Measurements from ENCODE around the gene BYSL. TPM values are rescaled to one million over a fixed set of nuclear protein-coding genes. Genes with fewer than 3 reads are reported as not detected.
A peak's percentile ranks its signal among the peaks of the same experiment; 100 is the strongest.

Gene BYSL
- total RNA-seq, 1 experiment from 2014 or later = 51.7 TPM

DNA sequence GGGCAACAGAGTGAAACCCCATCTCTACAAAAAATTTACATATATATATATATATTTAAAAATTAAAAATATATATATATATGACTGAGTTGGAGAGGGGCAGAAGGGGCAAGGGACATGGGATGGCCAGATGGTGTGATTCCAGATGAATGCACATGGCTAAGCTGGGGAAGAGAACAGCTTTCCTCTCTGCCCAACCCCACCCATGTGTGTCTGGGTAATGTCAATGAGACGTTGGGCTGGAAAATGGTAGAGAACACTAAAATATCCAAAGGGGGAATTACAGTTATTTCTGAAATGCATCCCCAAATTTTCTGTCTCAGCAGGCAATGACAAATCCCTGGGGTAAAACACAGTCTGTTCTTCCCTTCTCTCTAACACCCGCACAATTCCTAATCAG lies 51.5 kb downstream of the BYSL start:
- H3K4me3 Mint-ChIP-seq (ENCODE audit: low read depth, unreplicated experiment) = no peak overlapping the region
- peaks cover 21% of the 10 kb centered on the region for H3K4me1 Mint-ChIP-seq (ENCODE audit: low read depth, unreplicated experiment)
- H3K27ac Mint-ChIP-seq (ENCODE audit: unreplicated experiment) = no peak overlapping the region
- CTCF ChIA-PET = no interaction called here
- TF ChIP-seq, protein P1, sequence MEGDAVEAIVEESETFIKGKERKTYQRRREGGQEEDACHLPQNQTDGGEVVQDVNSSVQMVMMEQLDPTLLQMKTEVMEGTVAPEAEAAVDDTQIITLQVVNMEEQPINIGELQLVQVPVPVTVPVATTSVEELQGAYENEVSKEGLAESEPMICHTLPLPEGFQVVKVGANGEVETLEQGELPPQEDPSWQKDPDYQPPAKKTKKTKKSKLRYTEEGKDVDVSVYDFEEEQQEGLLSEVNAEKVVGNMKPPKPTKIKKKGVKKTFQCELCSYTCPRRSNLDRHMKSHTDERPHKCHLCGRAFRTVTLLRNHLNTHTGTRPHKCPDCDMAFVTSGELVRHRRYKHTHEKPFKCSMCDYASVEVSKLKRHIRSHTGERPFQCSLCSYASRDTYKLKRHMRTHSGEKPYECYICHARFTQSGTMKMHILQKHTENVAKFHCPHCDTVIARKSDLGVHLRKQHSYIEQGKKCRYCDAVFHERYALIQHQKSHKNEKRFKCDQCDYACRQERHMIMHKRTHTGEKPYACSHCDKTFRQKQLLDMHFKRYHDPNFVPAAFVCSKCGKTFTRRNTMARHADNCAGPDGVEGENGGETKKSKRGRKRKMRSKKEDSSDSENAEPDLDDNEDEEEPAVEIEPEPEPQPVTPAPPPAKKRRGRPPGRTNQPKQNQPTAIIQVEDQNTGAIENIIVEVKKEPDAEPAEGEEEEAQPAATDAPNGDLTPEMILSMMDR (IDR thresholded peaks at IDR 0.05; ENCODE audit: unreplicated experiment) = no peak
- no peaks in the 10 kb centered on the region for H3K9me3 Mint-ChIP-seq (ENCODE audit: low read depth, unreplicated experiment)
- intact Hi-C loops (cut with micrococcal nuclease; ENCODE audit: unreplicated experiment) = no loop called here
- no peaks in the 10 kb centered on the region for H3K36me3 Mint-ChIP-seq (ENCODE audit: insufficient read depth, unreplicated experiment)
- no TSS peak for BruUV-seq (replicated peaks)
- DNase-seq = no peak
- H3K27me3 Mint-ChIP-seq (ENCODE audit: unreplicated experiment) = no peaks in the 10 kb centered on the region

- Mint-ChIP-seq H3K9me3 (ENCODE audit: low read depth, unreplicated experiment) (no peaks in the 10 kb centered on the region), H3K4me1 (ENCODE audit: low read depth, unreplicated experiment) (peaks cover 20% of the 10 kb centered on the region), H3K27me3 (ENCODE audit: unreplicated experiment) (no peaks in the 10 kb centered on the region), H3K27ac (ENCODE audit: unreplicated experiment) (no peak overlapping the region), H3K4me3 (ENCODE audit: low read depth, unreplicated experiment) (no peak overlapping the region), H3K36me3 (ENCODE audit: insufficient read depth, unreplicated experiment) (no peaks in the 10 kb centered on the region)
- DNase-seq = no peak
- intact Hi-C loops (cut with micrococcal nuclease; ENCODE audit: unreplicated experiment) = no loop called here
- BruUV-seq (replicated peaks) = no TSS peak
- TF ChIP-seq, protein P1 (IDR thresholded peaks at IDR 0.05; ENCODE audit: unreplicated experiment) = no peak
- CTCF ChIA-PET = no interaction called here
Observed at GRCh38 chr6:41974281-41974825, 53.1 kb downstream of the BYSL start.

GRCh38 chr6:41975276-41975675 lies 54.0 kb downstream of the BYSL start:
- no peaks in the 10 kb centered on the region for H3K9me3 Mint-ChIP-seq (ENCODE audit: low read depth, unreplicated experiment)
- intact Hi-C loops (cut with micrococcal nuclease; ENCODE audit: unreplicated experiment) = no loop called here
- peaks cover 18% of the 10 kb centered on the region for H3K4me1 Mint-ChIP-seq (ENCODE audit: low read depth, unreplicated experiment)
- H3K27me3 Mint-ChIP-seq (ENCODE audit: unreplicated experiment) = no peaks in the 10 kb centered on the region
- no peak for DNase-seq
- no peak overlapping the region for H3K27ac Mint-ChIP-seq (ENCODE audit: unreplicated experiment)
- H3K36me3 Mint-ChIP-seq (ENCODE audit: insufficient read depth, unreplicated experiment) = no peaks in the 10 kb centered on the region
- CTCF ChIA-PET = no interaction called here
- no TSS peak for BruUV-seq (replicated peaks)
- no peak overlapping the region for H3K4me3 Mint-ChIP-seq (ENCODE audit: low read depth, unreplicated experiment)
- TF ChIP-seq, protein P1 (IDR thresholded peaks at IDR 0.05; ENCODE audit: unreplicated experiment) = no peak

DNA sequence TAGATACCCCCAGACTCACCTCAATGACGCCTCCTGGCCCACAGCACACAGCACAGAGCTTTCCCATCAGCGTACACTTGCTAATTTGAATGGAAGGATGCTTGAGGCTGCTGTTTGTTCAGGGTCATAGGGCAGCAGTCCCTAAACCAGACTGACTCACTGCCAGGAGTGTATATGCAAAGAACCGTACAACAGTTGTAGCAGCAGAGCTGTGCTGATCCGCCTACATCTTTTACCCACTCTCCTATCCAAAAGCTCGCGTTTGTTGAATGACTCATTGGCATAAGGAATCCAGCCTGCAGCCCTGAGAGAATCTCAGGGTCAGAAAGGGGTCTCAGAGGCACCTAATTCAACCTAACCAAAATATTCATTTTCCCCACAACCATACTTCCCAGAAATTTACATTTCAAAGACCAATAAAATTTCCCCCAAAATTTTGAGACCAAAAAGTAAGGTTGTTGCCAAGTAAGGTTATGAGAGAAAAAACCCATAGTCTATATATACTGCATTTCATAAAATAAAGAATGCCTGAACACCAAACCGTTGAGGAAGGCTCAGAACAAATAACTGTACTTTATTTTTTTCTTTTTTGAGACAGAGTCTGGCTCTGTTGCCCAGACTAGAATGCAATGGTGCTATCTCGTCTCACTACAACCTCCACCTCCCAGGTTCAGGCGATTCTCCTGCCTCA lies 55.6 kb downstream of the BYSL start:
- no peaks in the 10 kb centered on the region for H3K27me3 Mint-ChIP-seq (ENCODE audit: unreplicated experiment)
- CTCF ChIA-PET = interaction anchor here (1.7 kb wide), 1 partner anchor 9 kb away, joined by 5 read pairs; no protein-coding TSS in a partner anchor
- DNase-seq = peak; percentile 19
- intact Hi-C loops (cut with micrococcal nuclease; ENCODE audit: unreplicated experiment) = no loop called here
- no peak overlapping the region for H3K4me3 Mint-ChIP-seq (ENCODE audit: low read depth, unreplicated experiment)
- H3K36me3 Mint-ChIP-seq (ENCODE audit: insufficient read depth, unreplicated experiment) = no peaks in the 10 kb centered on the region
- TF ChIP-seq, protein P1 (IDR thresholded peaks at IDR 0.05; ENCODE audit: unreplicated experiment) = no peak
- H3K4me1 Mint-ChIP-seq (ENCODE audit: low read depth, unreplicated experiment) = peaks cover 11% of the 10 kb centered on the region
- BruUV-seq (replicated peaks) = no TSS peak
- no peaks in the 10 kb centered on the region for H3K9me3 Mint-ChIP-seq (ENCODE audit: low read depth, unreplicated experiment)
- no peak overlapping the region for H3K27ac Mint-ChIP-seq (ENCODE audit: unreplicated experiment)

Other genes with a start within 250 kb of the BYSL start
- 4.4 and 6.6 TPM in 2 replicates for gene TFEB, start 185.9 kb upstream of the BYSL start, total RNA-seq (2022)
- not detected in 2 replicates for gene PGC, start 174.1 kb upstream of the BYSL start, total RNA-seq (2022)
- 5.0 and 6.6 TPM in 2 replicates for gene FRS3, start 141.6 kb upstream of the BYSL start, total RNA-seq (2022)
- 6.4 and 7.1 TPM in 2 replicates for gene PRICKLE4, start 140.7 kb upstream of the BYSL start, total RNA-seq (2022)
- gene TOMM6, start 133.8 kb upstream of the BYSL start, total RNA-seq (2022) = 251 and 265 TPM in 2 replicates
- gene USP49, start 26.1 kb upstream of the BYSL start, total RNA-seq (2022) = 6.9 and 7.0 TPM in 2 replicates
- gene MED20, start 360 bp upstream of the BYSL start, total RNA-seq (2022) = 28.0 and 29.8 TPM in 2 replicates
- gene CCND3, start 20.3 kb downstream of the BYSL start, total RNA-seq (2022) = 77.4 and 90.4 TPM in 2 replicates
- gene TAF8, start 129.0 kb downstream of the BYSL start, total RNA-seq (2022) = 32.6 and 34.0 TPM in 2 replicates
- 85.8 and 88.5 TPM in 2 replicates for gene C6orf132, start 221.1 kb downstream of the BYSL start, total RNA-seq (2022)